NCI-H2029 (cell line): ENCODE results near the gene PTPRH.

ENCODE experiments used
- DNase-seq: peaks from one replicate; lab custom pipeline; 2025; lab: John Stamatoyannopoulos, UW

Gene PTPRH

GRCh38 chr19:55246462-55247451, 37.5 kb upstream of the PTPRH start:
- DNase-seq, result no peak

GRCh38 chr19:55245236-55245904, 36.1 kb upstream of the PTPRH start:
- DNase-seq, result no peak

GRCh38 chr19:55244004-55244680, 34.8 kb upstream of the PTPRH start:
- DNase-seq, result no peak

- no peak for DNase-seq
These were observed 33.2 kb upstream of the PTPRH start for GRCh38 chr19:55242517-55242916.

- no peak for DNase-seq
These were observed 32.7 kb upstream of the PTPRH start for GRCh38 chr19:55241935-55242464.

GRCh38 chr19:55241143-55241934, 32.0 kb upstream of the PTPRH start:
- no peak for DNase-seq

GRCh38 chr19:55240713-55241020, 31.4 kb upstream of the PTPRH start:
- no peak for DNase-seq

GRCh38 chr19:55239004-55239403, 29.7 kb upstream of the PTPRH start:
- DNase-seq, result no peak

GRCh38 chr19:55238030-55238429, 28.7 kb upstream of the PTPRH start:
- DNase-seq, result no peak

- DNase-seq, result no peak
These were observed 23.7 kb upstream of the PTPRH start for GRCh38 chr19:55232986-55233385.

- no peak for DNase-seq
These were observed 22.9 kb upstream of the PTPRH start for GRCh38 chr19:55232286-55232602.

GRCh38 chr19:55231391-55232285, 22.3 kb upstream of the PTPRH start:
- no peak for DNase-seq

- DNase-seq, result no peak
These were observed 21.5 kb upstream of the PTPRH start for GRCh38 chr19:55230780-55231179.

- DNase-seq, result no peak
These were observed 21.0 kb upstream of the PTPRH start for GRCh38 chr19:55230329-55230728.

GRCh38 chr19:55229789-55230182, 20.5 kb upstream of the PTPRH start:
- no peak for DNase-seq

GRCh38 chr19:55229145-55229788, 20.0 kb upstream of the PTPRH start:
- no peak for DNase-seq

- DNase-seq, result no peak
These were observed 19.2 kb upstream of the PTPRH start, which contains the start of gene TMEM86B for GRCh38 chr19:55228403-55229031. TSS of gene TMEM86B (minus strand) at chr19:55228763. CDS start at chr19:55228741, 22 bp downstream.

- no peak for DNase-seq
These were observed 18.7 kb upstream of the PTPRH start for GRCh38 chr19:55228015-55228391.

GRCh38 chr19:55227241-55228014, 18.1 kb upstream of the PTPRH start:
- no peak for DNase-seq
